ENCODE measurements around the gene C17orf75. TPM values are rescaled to one million over a fixed set of nuclear protein-coding genes. Genes with fewer than 3 reads are reported as not detected.

C17orf75 gene
- total RNA-seq, 2 experiments from 2014 or later: 66.1 to 70.9 TPM

DNA sequence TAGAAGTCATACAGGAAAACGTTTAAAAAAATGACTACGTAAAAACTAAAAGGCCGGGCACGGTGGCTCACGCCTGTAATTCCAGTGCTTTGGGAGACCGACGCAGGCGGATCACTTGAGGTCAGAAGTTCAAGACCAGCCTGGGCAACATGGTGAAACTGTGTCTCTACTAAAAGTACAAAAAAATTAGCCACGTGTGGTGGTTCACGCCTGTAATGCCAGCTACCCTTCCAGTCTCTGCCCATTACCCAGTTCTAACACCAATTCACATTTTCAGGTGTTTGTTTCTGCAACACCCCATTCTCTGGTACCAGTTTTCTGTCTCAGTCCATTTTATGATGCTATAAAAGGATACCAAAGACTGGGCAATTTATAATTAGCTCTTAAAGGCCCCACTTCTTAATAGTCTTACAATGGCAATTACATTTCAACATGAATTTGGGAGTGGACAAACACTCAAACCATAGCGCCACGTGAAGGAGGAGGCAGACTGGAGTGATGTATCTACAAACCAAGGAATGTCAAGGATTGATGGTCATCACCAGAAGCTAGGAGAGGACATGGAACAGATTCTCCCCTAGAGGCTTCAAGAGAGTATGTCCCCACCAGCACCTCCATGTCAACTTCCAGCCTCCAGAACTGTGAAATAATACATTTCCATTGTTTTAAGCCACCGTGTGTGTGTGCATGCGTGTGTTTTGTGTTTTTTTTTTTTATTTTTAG is 791 bp upstream of the C17orf75 start:
- intact Hi-C loops (cut with micrococcal nuclease; ENCODE audit: unreplicated experiment): no loop called here
- CTCF ChIA-PET (ENCODE audit: unreplicated experiment): no interaction called here
- no peaks in the 10 kb centered on the region for H3K9me3 ChIP-seq (ENCODE audit: low read length)
- H3K9me2 ChIP-seq (ENCODE audit: insufficient read depth, low read length): no peaks in the 10 kb centered on the region
- peak overlapping the region; percentile 87 for H3K4me3 ChIP-seq (ENCODE audit: low read depth, low read length, poor library complexity, severe bottlenecking)
- H3K4me2 ChIP-seq (ENCODE audit: low read length): peak overlapping the region; percentile 94
- H3K79me2 ChIP-seq (ENCODE audit: insufficient read depth, low read depth, low read length): peaks cover 16% of the 10 kb centered on the region; the same call in 1 of the 2 replicates
- peaks cover 15% of the 10 kb centered on the region for H3K4me1 ChIP-seq (ENCODE audit: insufficient read depth, low read length, poor library complexity, severe bottlenecking)
- H3K27ac ChIP-seq (ENCODE audit: low read depth, low read length, poor library complexity, severe bottlenecking): no peak overlapping the region
- TF ChIP-seq, protein P1, sequence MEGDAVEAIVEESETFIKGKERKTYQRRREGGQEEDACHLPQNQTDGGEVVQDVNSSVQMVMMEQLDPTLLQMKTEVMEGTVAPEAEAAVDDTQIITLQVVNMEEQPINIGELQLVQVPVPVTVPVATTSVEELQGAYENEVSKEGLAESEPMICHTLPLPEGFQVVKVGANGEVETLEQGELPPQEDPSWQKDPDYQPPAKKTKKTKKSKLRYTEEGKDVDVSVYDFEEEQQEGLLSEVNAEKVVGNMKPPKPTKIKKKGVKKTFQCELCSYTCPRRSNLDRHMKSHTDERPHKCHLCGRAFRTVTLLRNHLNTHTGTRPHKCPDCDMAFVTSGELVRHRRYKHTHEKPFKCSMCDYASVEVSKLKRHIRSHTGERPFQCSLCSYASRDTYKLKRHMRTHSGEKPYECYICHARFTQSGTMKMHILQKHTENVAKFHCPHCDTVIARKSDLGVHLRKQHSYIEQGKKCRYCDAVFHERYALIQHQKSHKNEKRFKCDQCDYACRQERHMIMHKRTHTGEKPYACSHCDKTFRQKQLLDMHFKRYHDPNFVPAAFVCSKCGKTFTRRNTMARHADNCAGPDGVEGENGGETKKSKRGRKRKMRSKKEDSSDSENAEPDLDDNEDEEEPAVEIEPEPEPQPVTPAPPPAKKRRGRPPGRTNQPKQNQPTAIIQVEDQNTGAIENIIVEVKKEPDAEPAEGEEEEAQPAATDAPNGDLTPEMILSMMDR (conservative IDR thresholded peaks at IDR 0.05; ENCODE audit: low read length): no peak
- TF ChIP-seq EZH2phosphoT487 (IDR thresholded peaks at IDR 0.05; ENCODE audit: borderline replicate concordance, low read depth, low read length): no peak
- peak overlapping the region; percentile 96 for H2AFZ ChIP-seq (ENCODE audit: low read length)
- BruUV-seq (replicated peaks): TSS peak; percentile 67
- POLR2A ChIA-PET: interaction anchor here (1.0 kb wide), 1 partner anchor 11 kb away, joined by 3 read pairs; no protein-coding TSS in a partner anchor
- no peaks in the 10 kb centered on the region for H4K20me1 ChIP-seq (ENCODE audit: insufficient read depth, low read length)
- DNase-seq (ENCODE audit: low spot score): no peak
- H3K36me3 ChIP-seq (ENCODE audit: insufficient read depth, low read length): peaks cover 18% of the 10 kb centered on the region

DNA sequence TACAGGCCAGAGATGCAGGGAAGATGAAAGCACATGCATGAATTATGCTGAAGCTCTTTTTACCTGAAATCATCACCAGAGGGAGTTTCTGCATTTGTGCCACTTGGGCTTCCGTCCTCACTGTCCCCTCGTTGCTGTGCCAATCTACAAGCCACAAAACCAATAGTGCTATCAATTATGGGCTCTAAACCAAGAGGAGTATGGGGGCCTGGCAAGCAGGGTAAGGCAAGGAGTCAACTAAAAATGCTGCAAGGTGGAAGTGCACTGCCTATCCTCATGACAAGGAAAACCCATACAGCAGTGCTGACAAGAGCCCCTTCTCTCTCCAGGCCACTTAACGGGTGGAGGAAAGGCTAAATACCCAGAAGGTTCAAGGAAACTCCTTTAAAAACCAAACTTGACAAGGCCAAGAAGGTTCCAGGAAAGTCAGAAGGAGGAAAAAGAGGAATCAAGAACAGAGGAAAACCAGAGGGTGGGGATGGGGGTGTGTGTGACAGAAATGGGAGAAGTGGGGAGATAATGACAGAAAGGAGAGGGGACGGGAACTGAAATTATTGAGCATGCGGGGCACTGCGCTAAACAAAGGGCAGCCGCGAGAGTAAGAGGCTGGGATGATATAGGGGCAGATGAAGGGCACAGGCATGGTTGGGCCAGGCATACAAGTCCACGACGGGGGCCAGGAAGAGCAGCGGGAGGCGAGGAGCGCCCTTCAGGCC is 674 bp downstream of the C17orf75 start:
- Histone ChIP-seq H3K4me2 (ENCODE audit: low read length) (peak overlapping the region; percentile 94), H3K9me3 (ENCODE audit: low read length) (no peaks in the 10 kb centered on the region), H2AFZ (ENCODE audit: low read length) (peak overlapping the region; percentile 66; the same call in 1 of the 2 replicates), H3K4me1 (ENCODE audit: insufficient read depth, low read length, poor library complexity, severe bottlenecking) (peaks cover 15% of the 10 kb centered on the region), H3K4me3 (ENCODE audit: low read depth, low read length, poor library complexity, severe bottlenecking) (peak overlapping the region; percentile 87), H3K9me2 (ENCODE audit: insufficient read depth, low read length) (no peaks in the 10 kb centered on the region), H3K36me3 (ENCODE audit: insufficient read depth, low read length) (peaks cover 33% of the 10 kb centered on the region), H4K20me1 (ENCODE audit: insufficient read depth, low read length) (no peaks in the 10 kb centered on the region), H3K27ac (ENCODE audit: low read depth, low read length, poor library complexity, severe bottlenecking) (peak overlapping the region; percentile 73), H3K79me2 (ENCODE audit: insufficient read depth, low read depth, low read length) (peaks cover 16% of the 10 kb centered on the region; the same call in 1 of the 2 replicates)
- TF ChIP-seq, protein P1 (conservative IDR thresholded peaks at IDR 0.05; ENCODE audit: low read length): peak; percentile 62
- no peak for TF ChIP-seq EZH2phosphoT487 (IDR thresholded peaks at IDR 0.05; ENCODE audit: borderline replicate concordance, low read depth, low read length)
- DNase-seq (ENCODE audit: low spot score): peak; percentile 71
- CTCF ChIA-PET (ENCODE audit: unreplicated experiment): no interaction called here
- BruUV-seq (replicated peaks): no TSS peak
- intact Hi-C loops (cut with micrococcal nuclease; ENCODE audit: unreplicated experiment): no loop called here
- POLR2A ChIA-PET: no interaction called here
